HTR-8/SVneo (cell line): ENCODE results near the gene EDRF1.
"Not testable (repeated sequence)": the region's sequence is repeated elsewhere in the genome, so short reads cannot be mapped to it uniquely, and the experiment has no call there.

Source experiments
- DNase-seq: peaks from one replicate; pipeline ENCODE4 v3.0.0; 2011; ENCODE audit warnings: low spot score, mixed read lengths; ENCODE audit not compliant: insufficient read length
- FAIRE-seq: peaks from 2 replicates; lab custom pipeline; 2011; peaks lifted over from hg19 to GRCh38; lab: Jason Lieb, UNC

Gene EDRF1, protein sequence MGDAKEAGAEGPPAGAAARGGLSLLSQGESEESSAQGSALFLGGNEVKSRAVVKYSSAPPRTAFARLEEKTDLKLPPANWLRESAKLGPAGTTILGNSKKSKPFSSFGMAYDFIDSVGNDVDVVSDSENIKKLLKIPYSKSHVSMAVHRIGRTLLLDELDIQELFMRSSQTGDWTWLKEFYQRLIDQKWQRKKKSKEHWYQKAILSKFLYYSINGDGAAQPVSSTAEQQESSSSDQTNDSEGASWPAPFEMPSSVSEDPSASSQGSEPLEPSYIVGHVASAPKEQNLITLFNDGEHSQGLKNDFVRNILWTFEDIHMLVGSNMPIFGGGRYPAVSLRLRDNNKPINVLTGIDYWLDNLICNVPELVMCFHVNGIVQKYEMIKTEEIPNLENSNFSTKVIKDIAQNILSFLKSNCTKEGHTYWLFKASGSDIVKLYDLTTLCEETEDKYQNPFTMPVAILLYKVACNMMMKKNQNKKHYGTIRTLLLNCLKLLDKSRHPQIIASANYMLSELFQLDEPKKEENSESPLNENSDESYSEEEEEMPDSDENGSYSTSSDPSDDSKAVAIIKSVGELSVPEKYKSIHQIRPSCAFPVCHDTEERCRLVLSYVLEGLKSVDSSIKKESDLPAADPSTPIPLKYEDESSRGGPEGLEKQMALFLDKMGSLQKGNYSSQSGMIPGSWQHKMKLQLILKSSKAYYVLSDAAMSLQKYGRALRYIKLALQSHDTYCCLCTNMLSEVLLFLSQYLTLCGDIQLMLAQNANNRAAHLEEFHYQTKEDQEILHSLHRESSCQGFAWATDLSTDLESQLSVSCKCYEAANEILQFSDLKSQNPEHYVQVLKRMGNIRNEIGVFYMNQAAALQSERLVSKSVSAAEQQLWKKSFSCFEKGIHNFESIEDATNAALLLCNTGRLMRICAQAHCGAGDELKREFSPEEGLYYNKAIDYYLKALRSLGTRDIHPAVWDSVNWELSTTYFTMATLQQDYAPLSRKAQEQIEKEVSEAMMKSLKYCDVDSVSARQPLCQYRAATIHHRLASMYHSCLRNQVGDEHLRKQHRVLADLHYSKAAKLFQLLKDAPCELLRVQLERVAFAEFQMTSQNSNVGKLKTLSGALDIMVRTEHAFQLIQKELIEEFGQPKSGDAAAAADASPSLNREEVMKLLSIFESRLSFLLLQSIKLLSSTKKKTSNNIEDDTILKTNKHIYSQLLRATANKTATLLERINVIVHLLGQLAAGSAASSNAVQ

DNA sequence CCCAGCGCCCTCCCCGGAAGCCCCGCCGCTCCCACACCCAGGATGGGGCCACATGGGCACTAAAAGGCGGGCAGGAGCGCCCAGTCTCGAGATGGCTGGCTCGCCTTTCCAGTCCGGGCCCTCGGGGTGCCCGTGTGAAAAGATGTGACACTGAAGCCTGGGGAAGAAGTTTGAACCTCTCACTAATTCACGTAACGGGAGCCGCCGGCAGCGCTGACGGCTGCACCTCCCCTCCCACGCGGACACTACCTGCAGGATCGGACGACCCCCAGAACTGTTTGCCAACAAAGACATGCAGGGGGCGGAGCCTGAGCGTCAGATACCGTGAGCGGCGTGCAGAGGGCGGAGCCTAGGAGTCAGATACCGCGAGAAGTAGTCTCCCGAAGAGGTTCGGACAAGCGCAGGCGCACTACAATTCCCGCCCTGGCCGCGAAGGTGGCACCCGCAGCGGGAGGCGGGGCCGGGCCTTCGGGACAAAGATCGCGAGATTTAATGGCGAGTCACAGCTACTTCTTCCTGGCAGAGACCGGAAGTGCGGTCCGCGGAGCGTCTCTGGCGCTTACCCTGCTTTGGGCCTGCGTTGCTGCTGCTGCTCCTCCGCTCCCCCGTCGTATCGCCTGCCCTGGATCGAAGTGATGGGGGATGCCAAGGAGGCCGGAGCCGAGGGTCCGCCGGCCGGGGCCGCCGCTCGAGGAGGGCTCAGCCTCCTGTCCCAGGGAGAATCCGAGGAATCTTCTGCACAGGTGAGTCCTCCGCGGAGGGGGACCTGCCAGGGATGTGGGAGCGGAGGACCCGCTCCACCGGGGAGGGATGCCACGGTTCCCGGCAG lies at the start of gene EDRF1:
Gene EDRF1 (plus strand): TSS at position 537 of the 829 bp plus-strand sequence. CDS start 99 bp downstream, at position 636.
- FAIRE-seq: peak; percentile 26

DNA sequence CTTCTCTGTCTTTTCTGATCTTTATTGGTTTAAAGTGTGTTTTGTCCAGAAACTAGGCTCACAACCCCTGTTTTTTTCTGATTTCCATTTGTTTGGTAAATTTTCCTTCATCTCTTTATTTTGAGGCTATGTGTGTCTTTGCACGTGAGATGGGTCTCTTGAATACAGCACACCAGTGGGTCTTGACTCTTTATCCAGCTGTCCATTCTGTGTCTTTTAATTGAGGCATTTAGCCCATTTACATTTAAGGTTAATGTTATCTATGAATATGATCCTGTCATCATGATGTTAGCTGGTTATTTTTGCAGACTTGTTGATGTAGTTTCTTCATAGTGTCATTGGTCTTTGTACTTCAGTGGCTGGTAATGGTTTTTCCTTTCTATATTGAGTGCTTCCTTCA lies 46.6 kb upstream of the EDRF1 start:
- no peak for DNase-seq
- FAIRE-seq: no peak

More for the DNA sequence above, at the start of gene EDRF1:
- DNase-seq: peak; percentile 87

DNA sequence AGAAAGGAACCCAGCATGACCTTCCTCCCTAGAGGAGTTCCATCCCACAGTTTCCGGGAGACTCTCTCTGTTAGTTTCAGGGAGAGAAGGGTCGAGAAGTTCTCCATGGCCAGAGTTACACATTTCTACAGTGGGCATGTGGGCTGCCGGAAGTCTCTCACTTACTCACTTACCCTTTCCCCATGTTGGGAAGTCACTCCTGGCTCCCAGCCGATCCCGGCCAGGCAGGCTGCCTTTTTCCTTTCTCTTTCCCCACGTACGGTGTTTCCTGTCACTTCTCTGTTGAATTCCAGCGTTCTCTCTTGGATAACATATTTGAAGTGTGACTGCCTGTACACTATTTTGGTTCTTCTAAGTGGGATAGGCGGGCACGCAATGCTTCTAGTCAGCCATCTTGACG lies 40.1 kb upstream of the EDRF1 start:
- DNase-seq (no peak), FAIRE-seq (no peak)

DNA sequence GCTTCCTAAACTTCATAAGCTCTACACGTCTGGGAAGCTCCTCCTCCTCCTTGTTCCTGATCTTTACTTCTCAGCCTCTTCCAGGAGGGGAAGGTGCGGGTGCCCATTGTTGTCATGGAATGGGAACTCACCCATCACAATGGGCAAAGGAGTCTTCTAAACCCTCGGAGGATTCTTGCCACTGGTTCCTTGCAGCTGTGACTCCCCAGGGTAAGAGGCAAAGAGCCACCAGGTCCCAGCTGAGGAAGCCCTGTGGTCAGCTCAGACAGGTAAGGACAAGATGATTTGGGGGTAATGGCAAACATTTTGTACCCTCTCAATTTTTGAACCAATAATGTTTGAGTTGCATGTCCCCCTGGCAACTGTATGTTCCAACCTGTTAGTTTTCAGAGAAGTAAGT lies 36.4 kb upstream of the EDRF1 start, which contains the start of gene TEX36:
Gene TEX36 (minus strand): TSS at position 101 of the 400 bp plus-strand sequence. CDS start 174 bp downstream, outside the sequence.
- DNase-seq (no peak), FAIRE-seq (no peak)

DNA sequence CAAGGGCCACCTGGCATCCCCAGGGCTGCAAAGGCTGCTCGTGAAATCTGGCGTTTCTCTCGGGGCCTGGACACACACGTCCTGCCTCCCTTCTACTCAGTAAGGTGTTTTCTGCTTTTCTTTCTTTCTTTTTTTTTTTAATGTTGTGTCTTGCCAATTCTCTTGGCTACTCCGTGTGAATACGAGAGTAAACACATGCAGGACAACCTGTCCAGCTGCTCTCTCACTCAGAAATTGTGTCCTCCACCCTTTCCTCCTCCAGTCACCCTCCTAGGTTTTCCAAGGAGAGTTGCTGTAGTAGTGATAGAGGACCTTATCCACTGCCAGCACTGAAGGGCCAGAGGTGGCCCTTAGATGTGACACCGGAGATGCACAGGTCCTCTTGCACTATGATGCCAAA lies 35.7 kb upstream of the EDRF1 start:
- no peak for DNase-seq

DNA sequence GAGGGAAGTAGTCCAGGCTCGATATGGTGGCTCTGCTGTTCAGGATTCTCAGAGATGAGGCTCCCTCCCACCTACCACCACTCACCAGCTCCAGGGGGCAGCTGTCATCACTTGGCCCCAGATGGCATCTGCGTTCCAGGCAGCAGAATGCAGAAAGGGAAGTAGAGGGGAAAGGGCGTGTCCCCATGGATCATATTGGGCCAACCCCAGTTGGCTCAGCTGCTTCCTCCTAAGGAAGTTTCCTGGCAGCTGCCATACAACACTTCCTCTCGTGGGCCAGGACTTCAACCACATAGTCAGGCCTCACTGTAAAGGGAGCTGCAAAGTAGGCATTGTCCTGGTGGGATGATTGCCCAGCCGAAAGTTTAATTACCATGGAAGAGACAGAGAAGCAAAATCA lies 34.9 kb upstream of the EDRF1 start:
- FAIRE-seq (no peak), DNase-seq (no peak)

More for the DNA sequence above, 35.7 kb upstream of the EDRF1 start:
- no peak for FAIRE-seq

DNA sequence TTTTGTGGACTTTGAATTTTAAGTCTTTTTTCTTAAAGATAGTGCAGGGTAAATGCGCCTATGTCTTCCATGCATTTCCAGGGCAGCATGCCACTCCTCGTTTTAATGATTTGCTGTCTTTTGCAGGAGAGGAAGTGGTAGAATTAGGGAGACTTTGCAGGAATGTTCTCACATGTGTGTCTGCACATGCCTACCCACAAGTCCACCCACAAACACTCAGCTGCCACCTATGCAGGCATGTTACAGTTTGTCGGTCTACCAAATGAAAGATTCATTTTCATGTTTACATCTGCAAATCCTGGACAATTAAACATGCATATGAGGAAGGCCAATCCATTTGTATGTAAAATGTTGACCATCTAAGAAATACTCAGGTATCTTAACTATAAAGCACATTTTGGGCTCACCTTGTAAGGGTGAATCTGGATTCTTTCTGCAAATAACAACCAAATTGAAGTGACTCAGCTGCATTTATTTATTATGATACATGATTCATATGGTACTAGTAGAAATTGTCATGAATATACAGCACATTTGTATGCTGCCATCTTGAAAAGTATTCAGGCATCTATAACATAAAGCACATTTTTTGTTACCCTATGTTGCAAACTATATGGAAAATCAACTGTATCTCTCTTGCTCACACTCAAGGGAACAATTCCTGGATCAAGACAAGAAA lies 31.9 kb upstream of the EDRF1 start:
- no peak for FAIRE-seq
- no peak for DNase-seq

DNA sequence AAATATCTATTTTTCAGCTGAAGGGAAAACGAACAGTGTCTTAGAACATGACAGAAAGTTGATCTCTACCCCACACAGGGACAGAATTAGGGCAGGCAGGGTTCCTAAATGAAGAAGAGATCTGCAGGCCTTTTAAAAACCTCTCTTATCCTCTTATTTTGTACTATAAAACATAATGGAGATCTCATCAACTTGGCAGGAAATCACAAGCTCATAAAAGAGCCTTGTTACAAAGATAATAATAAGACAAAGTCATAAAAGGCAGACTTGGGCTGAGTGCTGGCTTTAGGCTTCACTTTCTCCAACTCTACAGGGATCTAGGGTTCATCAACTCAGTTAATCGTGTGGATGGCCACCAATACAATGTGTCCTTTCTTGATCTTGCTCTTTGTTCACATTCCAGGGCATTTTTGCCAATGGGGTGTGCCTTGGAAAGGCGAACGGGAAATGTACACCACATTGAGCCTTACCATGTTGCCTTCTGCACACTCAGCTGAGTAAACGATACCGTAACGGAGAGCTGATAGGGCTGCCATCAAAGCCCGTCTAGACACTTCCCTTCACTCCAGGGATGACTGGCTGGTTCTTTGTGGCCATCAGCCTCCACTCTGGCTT lies 29.4 kb upstream of the EDRF1 start:
- no peak for FAIRE-seq
- DNase-seq: no peak

DNA sequence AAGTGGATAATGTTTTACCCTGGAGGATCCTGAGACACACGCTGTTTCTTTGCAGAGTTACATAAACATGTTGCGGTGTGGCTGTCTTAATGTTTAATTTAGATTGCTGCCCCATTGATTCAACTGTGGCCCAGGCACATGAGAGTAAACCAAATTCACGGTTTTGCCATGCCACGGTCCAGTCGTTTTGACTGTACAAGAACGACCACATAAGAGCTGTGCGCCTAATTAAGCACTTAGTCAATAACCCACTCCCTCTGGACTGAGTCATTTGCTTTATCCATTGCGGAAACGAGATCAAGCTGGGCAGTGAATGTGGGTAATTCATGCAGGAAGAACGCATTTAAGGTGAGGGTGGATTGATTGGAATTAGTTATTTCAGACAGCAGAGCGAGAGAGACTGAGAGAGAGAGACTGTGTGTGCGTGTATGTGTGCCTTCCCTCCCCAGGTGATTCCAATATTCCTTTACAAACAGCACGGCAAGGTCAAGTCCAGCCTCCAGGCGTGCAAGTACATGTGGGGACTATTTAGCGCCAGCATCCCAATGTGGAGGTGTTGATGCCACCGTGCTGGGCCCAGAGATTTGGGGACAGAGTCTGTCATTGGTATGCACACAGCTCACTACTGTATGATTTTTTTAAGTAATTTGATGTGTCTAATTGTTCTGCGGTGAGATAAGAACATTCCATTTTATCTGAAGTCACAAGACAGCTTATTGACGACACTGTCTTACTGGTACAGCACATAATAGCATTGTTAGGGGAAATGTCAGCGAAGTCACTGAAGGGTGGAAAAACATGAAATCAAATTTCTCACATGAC lies 28.1 kb upstream of the EDRF1 start:
- no peak for FAIRE-seq
- no peak for DNase-seq

DNA sequence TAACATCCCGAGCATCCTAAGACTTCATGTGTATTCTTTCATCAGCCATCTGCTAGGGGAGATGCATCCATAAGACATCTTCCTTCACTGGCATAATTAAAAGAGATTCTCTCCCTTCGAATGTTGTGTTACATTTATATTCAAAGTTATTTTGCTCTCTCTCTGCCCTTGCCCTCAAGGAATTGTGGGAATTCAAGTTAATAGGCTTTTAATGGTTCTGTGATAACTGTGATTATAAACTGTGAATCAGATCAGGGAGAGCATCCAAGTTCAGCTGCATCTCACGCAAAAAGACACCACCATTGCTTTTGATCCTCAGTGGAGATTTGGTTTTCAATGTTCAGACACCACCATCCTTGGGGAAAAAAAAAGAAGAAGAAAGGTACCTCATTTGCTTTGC lies 27.3 kb upstream of the EDRF1 start:
- no peak for DNase-seq
- FAIRE-seq: no peak

DNA sequence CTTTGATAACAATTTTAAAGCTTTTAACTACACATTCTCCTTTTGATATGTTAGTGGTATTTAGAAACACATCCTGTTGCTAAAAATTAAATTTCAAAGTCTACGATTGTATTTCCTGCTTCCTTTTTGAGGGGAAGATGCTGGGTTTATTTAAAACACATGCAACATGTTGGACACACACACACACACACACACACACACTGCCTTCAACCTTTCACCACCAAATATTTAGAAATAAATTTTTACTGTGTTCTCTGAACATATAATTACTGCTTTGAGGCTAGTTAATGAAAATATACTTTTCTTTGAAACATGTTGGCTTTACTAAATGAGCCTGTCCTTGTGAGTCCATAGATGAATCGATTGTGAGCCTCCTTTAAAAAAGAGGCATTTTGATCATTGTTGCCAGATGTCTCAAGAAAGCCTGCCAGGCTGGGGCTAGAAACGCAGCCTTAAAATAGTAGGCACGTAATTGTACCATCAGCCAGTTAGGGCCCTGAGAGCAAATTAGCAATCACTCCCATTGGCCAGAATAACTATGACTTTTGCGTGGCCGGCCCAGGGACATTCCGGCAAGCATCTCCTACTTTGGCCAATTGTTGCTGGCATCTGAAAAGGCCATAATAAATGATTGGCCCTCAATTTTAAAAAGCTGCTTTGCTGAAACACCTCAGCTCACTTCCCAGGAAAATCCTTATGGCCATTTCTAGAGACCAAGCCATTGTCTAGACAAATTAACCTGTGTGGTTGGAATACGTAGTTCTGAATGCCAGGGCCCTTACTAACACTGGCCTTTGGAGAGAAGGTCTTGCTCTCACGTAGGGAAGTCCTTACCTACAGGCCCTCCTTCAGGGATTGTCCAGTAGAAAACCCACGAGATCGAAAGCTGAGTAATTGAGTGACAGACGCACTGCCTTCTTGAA lies 26.6 kb upstream of the EDRF1 start:
- no peak for DNase-seq
- FAIRE-seq: no peak

DNA sequence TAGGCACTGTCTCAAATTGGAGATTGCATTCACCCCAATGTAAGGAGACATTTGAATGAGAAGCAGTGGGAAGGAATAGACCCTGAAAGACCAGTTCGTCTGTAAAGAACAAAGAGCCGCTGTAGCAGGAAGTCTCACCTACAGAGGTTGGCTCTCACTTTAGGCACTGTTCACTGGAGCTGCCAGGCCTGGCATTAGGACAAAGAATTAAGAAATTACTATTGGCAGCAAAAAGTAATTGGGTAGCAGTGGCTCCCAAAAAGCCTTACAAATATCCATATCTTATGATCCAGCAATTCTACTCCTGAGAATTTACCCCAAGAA lies 26.0 kb upstream of the EDRF1 start:
- DNase-seq (no peak), FAIRE-seq (no peak)

DNA sequence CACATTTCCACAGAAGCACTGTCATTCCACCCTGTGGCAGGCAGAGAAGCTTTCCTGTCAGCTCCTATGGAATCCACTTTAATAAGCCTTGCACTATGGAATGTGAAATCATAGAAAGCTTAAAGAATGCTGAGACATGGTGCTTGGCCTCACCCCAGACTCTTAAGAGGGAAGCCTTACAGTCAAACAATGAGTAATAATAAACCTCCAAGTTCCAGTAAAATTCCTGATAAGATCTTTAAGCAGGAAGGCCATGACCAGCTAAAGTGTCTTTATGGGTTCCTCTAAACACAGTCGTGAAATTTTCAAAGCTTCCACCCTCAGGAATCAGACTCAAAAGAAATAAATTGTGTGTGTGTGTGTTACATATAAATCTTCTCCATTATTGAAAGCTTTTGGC lies 24.6 kb upstream of the EDRF1 start:
- FAIRE-seq: no peak
- peak; percentile 57 for DNase-seq

DNA sequence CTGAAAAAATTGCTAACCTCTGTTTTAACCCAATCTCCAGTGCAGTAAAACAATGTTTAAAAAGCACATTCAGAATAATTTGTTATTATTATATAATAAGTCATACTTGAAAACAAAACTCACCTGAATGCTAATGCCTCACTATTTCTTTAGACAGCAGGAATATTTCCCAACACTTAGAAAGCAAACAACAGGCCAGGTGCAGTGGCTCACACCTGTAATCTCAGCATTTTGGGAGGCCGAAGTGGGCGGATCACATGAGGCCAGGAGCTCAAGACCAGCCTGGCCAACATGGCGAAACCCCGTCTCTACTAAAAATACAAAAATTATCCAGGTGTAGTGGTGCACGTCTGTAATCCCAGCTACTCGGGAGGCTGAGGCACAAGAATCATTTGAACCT lies 22.6 kb upstream of the EDRF1 start:
- not testable (repeated sequence) for DNase-seq, FAIRE-seq

DNA sequence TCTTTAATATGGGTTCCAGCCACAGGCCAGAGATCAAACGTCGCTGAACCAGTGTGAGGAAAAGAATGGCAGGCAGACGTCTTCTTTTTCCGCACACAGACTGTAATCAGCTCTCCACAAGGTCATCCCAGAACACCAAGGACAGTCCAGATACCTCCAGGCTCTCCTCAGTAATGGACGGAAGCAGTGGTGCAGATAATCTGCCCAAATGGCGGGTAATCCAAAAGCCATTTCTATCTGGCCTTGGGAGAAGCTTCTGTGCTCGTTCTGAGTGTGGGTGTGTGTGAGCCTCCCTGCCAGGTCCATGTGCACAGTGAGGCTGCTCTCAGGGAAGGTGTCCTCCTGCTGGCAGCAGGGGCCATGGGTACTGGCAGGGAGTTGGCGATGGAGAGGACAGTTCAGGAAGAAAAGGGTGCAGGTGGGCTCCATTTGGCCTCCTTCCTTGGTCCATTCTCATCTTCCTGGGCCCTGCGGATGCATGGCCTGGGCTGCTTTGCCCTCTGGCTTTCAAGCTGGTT lies 21.0 kb upstream of the EDRF1 start:
- FAIRE-seq (no peak), DNase-seq (no peak)

DNA sequence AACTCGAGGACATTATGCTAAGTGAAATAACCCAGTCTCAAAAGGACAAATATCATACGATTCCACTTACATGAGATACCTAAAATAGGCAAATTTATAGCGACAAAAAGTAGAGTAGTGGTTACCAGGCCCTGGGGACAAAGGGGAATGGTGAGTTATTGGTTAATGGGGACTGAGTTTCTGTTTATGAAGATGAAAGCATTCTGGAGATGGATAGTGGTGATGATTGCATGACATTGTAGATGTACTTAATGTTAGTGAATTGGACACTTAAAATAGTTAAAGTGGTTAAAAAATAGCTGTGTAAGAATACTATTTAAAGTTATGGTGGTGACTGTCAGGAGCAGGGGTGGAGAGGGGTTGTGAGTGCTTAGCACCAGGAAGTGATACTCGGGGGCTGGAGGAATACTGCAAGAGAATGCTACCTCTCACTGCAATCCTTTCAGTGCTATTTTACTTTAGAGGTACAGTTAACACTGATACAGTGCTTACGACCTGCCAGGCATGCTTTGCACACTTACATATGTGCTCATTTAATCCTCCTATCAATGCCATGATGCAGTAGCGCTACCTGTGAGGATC lies 19.9 kb upstream of the EDRF1 start:
- no peak for DNase-seq
- FAIRE-seq: no peak
